ENCODE results near the gene MORN2.

GRCh38 chr2:38850045-38850444 lies 25.7 kb upstream of the MORN2 start:
- TF ChIP-seq, protein P1, sequence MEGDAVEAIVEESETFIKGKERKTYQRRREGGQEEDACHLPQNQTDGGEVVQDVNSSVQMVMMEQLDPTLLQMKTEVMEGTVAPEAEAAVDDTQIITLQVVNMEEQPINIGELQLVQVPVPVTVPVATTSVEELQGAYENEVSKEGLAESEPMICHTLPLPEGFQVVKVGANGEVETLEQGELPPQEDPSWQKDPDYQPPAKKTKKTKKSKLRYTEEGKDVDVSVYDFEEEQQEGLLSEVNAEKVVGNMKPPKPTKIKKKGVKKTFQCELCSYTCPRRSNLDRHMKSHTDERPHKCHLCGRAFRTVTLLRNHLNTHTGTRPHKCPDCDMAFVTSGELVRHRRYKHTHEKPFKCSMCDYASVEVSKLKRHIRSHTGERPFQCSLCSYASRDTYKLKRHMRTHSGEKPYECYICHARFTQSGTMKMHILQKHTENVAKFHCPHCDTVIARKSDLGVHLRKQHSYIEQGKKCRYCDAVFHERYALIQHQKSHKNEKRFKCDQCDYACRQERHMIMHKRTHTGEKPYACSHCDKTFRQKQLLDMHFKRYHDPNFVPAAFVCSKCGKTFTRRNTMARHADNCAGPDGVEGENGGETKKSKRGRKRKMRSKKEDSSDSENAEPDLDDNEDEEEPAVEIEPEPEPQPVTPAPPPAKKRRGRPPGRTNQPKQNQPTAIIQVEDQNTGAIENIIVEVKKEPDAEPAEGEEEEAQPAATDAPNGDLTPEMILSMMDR (conservative IDR thresholded peaks at IDR 0.05 in 1 of 2, IDR thresholded peaks at IDR 0.05 in 1 of 2; ENCODE audit: low read depth in 1 of 2, low read length in 2 of 2), result no peak
- TF ChIP-seq EZH2 (IDR thresholded peaks at IDR 0.05; ENCODE audit: low read length, missing control alignments), result no peak

Data from fibroblast of lung (primary cell).